H1 (cell line): ENCODE results near the gene DPYD. TPM values are rescaled to one million over a fixed set of nuclear protein-coding genes. Genes with fewer than 3 reads are reported as not detected.

Source experiments
- CHD7 ChIP-seq: fragments of 300-600 bp; sonication (generic); IDR thresholded peaks from 2 replicates; pipeline ENCODE4 v1.7.1; 2012; ENCODE audit warnings: low read length, moderate library complexity, mild to moderate bottlenecking, inconsistent platforms; ENCODE audit not compliant: insufficient replicate concordance
- CREB1 ChIP-seq: IDR thresholded peaks from 2 replicates; pipeline ENCODE4 v1.6.1; 2012; ENCODE audit warnings: inconsistent platforms
- CTBP2 ChIP-seq: IDR thresholded peaks from 2 replicates; pipeline ENCODE4 v1.7.0; 2011; ENCODE audit warnings: borderline replicate concordance, mild to moderate bottlenecking, moderate library complexity, mixed read lengths, low read length; ENCODE audit not compliant: insufficient read depth, insufficient read length
- HDAC2 ChIP-seq, 2 experiments: fragments of 300-600 bp in 1 of 2; sonication (generic) in 1 of 2; IDR thresholded peaks; 2 replicates each; pipeline ENCODE4 v1.6.1; 2011 to 2012; ENCODE audit warnings: low read depth in 2 of 2, low read length in 2 of 2, mild to moderate bottlenecking in 2 of 2, moderate library complexity in 2 of 2, borderline replicate concordance in 1 of 2, inconsistent platforms in 1 of 2
- JUND ChIP-seq: IDR thresholded peaks from 2 replicates; pipeline ENCODE4 v1.6.1; 2011; ENCODE audit warnings: mild to moderate bottlenecking, improper control_type of control experiment, low read length
- NRF1 ChIP-seq: IDR thresholded peaks from 2 replicates; pipeline ENCODE4 v1.6.1; 2011; ENCODE audit warnings: mild to moderate bottlenecking, low read depth, low read length, improper control_type of control experiment
- SP2 ChIP-seq: IDR thresholded peaks from 2 replicates; pipeline ENCODE4 v1.6.1; 2012; ENCODE audit warnings: mild to moderate bottlenecking, low read length, inconsistent platforms
- polyA plus RNA-seq, 7 experiments: library from polyadenylated mRNA; depleted of rRNA in 3 of 7; stranded (reverse) in 5 of 7; unstranded in 2 of 7; fragments of >200 nt in 5 of 7; fragments of 200-250 nt in 2 of 7; gene quantifications; 1 replicate in 5 of 7; 2 replicates in 1 of 7; 4 replicates in 1 of 7; pipeline versions ENCODE4 v1.2.1 to v1.2.3, GENCODE V29; 2011 to 2013; ENCODE audit warnings: missing spikeins in 2 of 7, mixed read lengths in 2 of 7
- total RNA-seq: library from RNA; stranded (reverse); fragmentation: NEBNext Ultra II Directional; extraction: Animal tissue kit (Norgen Biotek cat#: 25700); gene quantifications from 2 replicates; pipeline ENCODE4 v1.2.1, GENCODE V29; 2021

DPYD gene
- total and polyA plus RNA-seq, 2 of the 8 experiments (the other 6 are each of a cell fraction or from before 2014, with no cell fraction given) = 0.29 to 0.73 TPM

GRCh38 chr1:97210307-97210706, 710.5 kb downstream of the DPYD start (continued):
- TF ChIP-seq CHD7 (no peak), CREB1 (no peak), CTBP2 (no peak), JUND (no peak), NRF1 (no peak), SP2 (no peak), HDAC2 (IDR thresholded peaks at IDR 0.05; ENCODE audit: borderline replicate concordance in 1 of 2, low read depth in 2 of 2, low read length in 2 of 2) (no peak)
